Skin of body (tissue), 2 donors: ENCODE results near the gene MRPS9. TPM values are rescaled to one million over a fixed set of nuclear protein-coding genes. Genes with fewer than 3 reads are reported as not detected.

Experiments
- DNase-seq: peaks from one replicate; lab custom pipeline; 2025; lab: John Stamatoyannopoulos, UW
- total RNA-seq: library from RNA; depleted of rRNA; stranded (reverse); fragments of >200 nt; gene quantifications from one replicate; pipeline ENCODE4 v1.2.3, GENCODE V29; 2014

MRPS9 gene
- total RNA-seq, 1 donor from 2014 or later: 20.5 TPM

- DNase-seq: no peak
Observed at GRCh38 chr2:105118960-105119359, 81.1 kb downstream of the MRPS9 start.

GRCh38 chr2:105121434-105121833, 83.6 kb downstream of the MRPS9 start:
- no peak for DNase-seq

DNA sequence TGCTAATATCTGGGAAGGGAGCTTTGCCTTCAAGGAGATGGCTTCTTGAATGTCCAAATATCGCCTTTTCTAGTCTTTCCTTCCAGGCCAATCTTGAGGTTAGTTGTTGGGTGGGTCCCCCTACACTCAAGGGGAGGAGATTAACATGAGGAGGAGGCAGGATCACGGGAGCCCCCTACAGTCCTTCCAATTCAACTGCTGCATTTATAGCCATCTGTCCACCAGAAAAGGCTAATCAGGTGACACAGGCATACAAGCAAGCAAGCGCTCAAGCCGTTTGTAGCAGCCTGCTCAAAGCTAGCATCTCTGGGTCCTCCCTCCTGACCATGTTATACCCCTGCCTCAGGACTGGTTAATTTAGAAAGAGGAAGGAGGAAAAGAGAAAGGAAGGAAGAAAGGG, 87.6 kb downstream of the MRPS9 start:
- no peak for DNase-seq

DNA sequence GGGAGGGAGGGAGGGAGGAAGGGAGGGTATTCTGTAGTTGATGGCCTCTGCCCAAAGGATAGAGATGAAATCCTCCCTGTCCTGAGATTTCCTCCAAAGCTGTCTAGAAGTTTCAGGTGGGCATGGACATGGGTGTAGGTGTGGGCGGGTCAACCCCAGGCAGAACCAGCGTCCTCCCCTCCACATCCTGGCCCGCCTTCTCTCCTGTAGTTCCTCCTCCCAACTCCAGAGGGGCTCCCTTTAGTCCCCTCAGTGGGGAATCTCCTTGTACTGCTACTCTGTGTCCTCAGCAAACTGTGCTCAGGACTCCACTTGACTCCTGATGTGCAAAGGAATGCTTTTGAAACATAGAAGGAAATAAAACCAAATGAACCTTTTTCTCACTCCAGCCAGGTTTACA, 88.1 kb downstream of the MRPS9 start:
- no peak for DNase-seq

- no peak for DNase-seq
Observed at GRCh38 chr2:105126336-105126735, 88.5 kb downstream of the MRPS9 start.

DNA sequence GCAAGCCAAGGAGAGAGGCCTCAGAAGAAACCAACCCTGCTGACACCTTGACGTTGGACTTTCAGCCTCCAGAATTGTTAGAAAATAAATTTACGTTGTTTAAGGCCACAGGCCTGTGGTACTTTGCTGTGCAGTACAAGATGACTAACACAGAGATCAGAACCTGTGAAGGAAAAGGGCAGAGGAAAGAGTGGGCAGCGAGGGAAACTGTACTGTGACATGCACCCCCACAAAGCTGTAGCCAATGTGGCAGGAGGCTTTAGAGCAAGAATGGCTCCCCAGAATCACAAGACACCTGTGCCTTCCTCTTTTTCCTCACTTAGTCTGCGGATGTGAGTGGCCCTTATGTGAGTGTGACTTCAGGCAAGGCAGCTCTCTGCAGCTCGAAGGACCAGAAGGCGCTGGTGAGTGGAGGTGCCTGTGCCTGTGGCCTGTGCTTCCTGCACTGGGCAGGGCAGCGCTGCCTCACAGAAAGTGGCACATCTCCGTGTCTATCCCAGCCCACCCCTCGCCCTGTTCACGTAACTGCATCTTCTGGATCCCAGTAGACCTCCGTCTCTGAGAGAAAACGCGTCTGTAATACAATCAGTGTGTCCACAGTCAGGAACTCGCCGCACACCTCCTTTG, 89.5 kb downstream of the MRPS9 start:
- no peak for DNase-seq

DNA sequence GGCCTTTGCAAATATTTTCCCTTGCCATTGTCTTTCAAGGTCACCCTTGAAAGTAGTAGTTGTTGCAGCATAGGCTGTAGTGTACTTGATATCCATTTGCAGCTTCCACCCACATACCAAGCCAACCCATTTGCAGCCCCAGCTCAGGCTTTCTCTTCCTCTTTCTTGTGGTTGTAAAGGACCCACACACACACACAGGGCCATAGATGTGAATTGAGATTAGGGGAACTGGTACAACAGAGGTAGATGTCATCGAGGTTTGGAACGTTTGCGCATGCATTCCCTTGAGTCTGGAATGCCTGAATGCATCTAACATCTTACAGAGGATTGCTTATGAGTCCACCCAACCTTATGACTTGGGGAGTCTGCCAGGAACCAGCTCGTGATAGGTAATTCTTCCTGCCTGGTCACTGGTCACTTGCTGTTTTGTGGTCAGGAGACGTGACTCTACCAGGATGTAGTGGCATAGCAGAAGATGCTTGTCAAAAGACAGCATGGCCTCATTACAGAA, 91.9 kb downstream of the MRPS9 start:
- no peak for DNase-seq

DNA sequence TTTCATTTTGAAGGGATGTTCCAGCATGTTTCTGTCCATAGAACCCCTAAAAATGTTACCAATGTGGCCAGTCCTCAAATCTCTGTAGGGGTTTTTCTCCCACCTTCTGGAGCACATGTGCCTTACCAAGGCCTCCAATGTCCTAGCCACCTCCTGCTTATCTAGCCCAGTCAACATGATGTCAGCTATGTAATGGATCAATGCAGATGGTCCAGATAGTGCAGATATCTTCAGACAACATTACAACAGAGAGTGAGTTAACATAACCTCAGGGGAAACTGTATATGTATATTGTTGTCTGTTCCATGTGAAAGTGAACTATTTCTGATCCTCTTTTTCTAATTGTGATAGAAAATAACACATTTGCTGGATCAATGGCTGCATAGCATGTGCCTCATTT, 92.7 kb downstream of the MRPS9 start:
- no peak for DNase-seq

DNA sequence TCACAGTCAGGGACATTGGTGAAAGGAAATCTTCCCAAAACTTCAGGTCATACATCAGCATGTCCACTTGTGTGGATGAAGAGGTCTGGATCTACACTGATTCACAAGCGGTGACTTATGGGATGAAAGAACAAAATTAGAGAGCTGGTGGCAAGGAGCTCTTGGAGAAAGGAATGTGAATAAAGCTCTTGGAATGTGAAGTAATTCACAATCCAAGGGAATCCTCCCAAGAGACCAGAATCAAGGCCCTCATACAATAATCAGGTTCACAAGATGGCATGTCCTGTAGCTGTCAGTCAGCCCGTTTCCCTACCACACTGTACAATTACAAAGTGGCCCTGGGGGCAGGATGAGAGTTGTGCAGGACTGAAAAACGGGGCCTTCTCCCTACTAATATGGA, 96.2 kb downstream of the MRPS9 start:
- DNase-seq: no peak

DNA sequence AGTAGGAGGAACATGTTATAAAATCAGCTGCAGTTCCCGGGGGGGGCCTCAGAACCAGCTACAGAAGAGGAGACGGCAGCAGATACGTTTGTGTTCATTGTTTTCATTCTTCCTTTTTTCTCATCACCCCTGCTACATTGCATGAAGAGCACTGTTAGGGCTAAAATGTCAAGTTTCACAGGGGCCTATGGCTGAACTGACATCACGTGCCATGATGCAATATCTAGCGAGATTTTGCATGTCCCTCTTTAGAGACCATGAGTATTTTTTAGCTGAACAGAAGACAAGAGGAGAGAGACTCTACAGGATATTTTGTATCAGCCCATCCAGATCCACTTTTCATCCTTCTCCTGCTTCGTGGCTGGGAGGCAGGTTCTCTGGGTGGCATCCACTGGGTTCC, 97.6 kb downstream of the MRPS9 start:
- DNase-seq: no peak

DNA sequence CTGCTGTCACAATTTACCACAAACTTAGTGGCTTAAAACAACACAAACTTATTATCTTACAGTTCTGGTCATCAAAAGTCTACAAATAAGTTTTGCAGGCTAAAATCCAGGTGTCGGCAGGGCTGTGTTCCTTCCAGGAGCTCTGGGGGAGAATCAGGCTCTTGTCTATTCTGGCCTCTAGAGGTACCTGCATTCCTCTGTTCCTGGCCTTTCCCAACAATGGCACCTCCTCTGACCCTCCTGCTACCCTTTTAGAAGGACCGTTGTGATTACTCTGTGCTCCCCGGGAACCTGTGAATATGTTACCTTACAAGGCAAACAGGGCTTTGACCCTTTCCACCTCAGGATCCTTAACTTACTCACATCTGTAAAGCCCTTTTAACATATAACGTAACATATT, 98.5 kb downstream of the MRPS9 start:
- no peak for DNase-seq

GRCh38 chr2:105138643-105139042, 100.8 kb downstream of the MRPS9 start:
- no peak for DNase-seq

GRCh38 chr2:105139556-105140239, 101.8 kb downstream of the MRPS9 start:
- no peak for DNase-seq

DNA sequence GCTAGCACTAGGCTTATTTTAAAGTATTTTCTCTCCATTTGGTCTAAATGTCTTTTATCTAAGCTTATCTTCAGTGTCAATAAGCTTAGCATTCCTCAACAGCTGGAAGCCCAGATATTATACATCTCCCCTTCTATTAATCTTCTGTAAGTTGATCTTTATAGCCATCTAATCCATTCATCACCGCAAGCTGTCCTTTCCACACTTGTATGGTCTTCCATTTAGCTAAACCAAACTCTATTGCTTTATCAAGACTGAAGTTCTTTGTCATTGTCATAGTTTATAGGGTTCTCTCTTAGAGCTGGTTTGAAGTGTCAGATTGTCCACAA, 102.3 kb downstream of the MRPS9 start:
- no peak for DNase-seq

GRCh38 chr2:105141099-105141614, 103.3 kb downstream of the MRPS9 start:
- DNase-seq: no peak

- no peak for DNase-seq
Observed at GRCh38 chr2:105142239-105142638, 104.4 kb downstream of the MRPS9 start.

GRCh38 chr2:105143094-105143466, 105.2 kb downstream of the MRPS9 start:
- DNase-seq: no peak

DNA sequence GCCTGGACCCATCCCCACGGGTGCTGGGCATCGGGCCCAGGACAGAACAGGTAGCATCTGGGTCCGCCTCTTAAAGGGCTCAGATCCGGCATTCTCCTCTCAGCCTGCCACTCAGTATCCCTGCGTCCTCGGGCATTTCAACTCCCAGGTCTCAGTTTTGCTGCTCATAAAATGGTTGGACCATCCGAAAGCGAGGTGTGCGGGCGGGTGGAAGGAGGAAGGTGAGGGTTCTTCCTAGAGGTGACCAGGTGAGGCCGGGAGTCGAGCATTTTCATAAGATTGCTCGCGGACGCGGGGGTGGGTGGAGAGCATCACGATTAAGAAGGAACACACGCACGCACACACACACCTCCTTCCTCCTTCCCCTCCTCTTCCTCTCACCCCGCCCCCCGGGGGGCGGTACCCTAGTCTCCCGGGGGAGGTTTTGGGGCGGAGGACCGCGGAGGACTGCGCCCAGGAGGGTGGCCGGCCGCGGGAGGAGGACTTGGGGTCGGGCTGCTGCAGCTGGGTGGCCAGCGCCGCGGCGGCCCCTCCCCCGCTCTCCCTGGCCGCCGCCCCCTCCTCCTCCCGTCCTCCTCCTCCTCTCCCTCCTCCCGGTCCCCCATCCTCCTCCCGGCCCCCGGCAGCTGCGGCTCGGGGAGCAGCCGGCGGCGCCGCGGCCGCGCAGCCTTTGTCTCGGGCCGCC, 105.7 kb downstream of the MRPS9 start:
- no peak for DNase-seq

GRCh38 chr2:105144152-105144940, 106.5 kb downstream of the MRPS9 start:
- no peak for DNase-seq

GRCh38 chr2:105144941-105145300, 107.1 kb downstream of the MRPS9 start:
- DNase-seq: no peak

DNA sequence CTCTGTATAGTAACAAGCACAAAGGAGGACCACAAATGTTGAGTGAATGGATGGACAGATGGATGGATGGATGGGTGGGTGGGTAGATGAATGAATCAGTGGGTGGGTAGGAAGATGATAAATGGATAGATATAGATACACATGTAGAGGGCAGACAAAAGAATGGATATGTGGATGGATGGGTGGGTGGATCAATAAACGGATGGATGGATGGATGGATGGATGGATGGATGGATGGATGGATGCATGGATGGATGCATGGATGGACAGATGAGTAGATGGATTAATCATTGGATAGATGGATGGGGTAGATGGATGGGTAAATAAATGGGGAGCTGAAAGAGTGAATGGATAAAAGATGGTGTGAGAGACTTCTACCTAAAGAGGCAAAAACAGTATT, 111.4 kb downstream of the MRPS9 start:
- DNase-seq: no peak
